Measurements from ENCODE around the gene CFAP74.

CFAP74 gene

DNA sequence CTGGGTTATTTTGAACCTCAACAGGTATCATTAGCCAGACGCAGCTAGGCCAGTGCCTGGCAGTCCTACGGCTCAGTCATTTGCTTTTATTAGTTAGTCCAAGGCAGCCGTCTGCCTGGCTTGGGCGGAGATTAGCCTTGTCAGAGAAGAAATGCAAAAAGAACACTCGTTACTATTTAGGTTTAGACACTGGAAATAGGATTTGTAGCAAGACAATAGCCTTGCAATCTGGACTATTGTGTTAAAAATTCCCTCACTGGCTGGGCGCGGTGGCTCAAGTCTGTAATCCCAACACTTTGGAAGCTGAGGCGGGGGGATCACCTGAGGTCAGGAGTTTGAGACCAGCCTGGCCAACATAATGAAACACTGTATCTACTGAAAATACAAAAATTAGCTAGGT, 35.7 kb upstream of the CFAP74 start:
- DNase-seq = no peak

DNA sequence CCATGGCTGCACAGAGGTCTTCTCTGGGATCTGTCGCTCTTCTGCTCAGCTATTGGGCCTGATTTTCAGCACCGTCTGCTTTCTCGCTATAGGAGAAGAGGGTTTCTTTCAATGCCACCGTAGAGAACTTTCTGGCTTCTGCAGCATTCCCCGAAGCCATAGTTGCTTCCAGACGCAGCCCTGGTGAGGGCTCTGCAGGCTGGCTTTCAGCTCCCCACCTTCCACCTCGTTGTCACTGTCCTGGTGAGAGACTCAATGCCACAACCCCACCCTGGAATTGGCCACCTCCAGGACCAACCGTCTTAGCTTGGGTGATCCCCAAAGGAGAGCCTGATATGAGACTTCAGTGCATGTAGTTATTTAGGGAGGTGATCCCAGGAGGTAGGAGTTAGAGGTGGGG, 34.6 kb upstream of the CFAP74 start:
- DNase-seq = no peak

DNA sequence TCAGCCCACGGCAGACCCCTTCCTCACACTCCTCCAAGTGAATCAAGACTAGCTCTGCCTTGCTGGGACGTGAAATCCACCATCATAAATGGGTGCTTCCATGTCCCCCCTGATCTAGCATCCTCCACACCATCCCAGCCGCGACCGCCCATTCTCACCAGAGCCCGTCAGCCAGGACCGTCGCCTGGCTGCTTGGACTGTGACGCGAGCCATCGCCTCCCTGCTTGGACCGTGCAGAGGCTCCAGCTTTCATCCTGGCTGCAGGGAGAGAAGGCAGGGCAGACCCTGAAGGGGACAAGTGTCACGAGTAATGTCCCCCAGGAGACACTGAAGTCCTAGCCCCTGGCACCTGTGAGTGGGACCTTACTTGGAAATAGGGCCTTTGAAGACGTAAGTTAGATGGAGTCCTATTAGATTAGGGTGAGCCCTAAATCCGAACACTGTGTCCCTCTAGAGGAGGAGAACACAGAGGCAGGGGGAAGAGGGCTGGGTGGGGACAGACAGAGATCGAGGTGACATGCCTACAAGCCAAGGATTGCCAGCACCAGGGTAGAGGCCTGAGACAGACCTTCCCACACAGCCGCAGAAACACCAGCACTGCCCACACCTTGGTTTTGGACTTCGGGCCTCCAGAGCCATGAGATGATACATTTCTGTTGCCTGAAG, 33.9 kb upstream of the CFAP74 start:
- DNase-seq = no peak

DNA sequence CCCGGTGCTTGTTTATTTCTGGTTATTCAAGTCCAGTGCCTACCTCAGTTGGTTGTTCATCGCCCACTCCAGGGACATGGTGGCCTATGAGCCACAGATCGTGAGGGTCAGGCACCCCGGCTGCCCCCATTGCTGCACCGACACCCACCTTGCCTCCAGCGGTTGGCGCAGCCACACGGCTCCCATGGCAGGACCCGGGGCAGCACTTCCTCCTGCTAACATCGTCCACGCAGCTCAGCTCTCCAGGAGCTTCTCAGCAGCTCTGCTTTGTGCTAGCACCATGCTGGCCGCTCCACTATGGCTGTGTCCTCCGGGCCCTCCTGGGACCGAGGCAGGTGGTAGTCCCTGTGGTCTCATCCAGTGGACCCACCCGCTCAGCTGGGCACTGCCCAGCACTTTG, 32.7 kb upstream of the CFAP74 start:
- DNase-seq = no peak

DNA sequence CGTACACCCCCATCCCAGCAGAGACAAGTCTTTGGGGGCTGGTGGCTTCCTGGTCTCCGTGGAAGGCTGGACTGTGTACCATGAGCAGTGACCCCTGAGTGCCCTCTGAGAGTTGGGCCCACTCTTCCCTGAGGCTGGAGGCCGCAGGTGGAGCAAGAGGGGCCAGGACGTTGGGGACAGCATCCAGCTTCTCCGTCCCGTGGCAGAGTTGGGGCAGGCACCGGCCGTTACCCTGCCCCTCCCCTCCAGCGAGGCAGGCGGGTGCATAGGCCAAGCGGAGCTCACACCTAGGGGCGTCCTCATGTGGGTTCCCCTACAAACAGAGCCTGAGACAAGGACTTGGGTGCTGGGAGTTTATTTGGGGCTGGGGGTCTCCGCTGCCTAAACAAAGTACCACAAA, 29.6 kb upstream of the CFAP74 start:
- no peak for DNase-seq

DNA sequence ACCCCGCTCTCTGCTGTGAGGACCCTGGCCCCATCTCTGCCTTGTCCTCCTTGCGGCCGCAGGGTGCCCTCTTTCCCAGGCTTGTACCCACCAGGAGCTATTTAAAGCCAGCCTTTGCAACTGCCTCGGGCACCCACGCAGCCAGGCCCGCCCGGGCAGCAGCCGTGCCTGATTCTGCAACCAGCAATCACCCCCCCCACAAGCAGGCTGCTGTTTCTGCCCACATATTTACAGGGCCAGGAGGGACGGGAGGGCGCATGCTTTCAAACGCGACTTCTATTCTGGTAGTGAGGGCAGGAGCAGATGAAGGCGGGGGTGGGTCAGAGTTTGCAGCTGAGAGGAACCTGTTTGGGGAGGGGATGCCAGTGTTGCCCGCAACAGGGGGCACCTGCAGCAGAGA, 29.2 kb upstream of the CFAP74 start:
- no peak for DNase-seq

DNA sequence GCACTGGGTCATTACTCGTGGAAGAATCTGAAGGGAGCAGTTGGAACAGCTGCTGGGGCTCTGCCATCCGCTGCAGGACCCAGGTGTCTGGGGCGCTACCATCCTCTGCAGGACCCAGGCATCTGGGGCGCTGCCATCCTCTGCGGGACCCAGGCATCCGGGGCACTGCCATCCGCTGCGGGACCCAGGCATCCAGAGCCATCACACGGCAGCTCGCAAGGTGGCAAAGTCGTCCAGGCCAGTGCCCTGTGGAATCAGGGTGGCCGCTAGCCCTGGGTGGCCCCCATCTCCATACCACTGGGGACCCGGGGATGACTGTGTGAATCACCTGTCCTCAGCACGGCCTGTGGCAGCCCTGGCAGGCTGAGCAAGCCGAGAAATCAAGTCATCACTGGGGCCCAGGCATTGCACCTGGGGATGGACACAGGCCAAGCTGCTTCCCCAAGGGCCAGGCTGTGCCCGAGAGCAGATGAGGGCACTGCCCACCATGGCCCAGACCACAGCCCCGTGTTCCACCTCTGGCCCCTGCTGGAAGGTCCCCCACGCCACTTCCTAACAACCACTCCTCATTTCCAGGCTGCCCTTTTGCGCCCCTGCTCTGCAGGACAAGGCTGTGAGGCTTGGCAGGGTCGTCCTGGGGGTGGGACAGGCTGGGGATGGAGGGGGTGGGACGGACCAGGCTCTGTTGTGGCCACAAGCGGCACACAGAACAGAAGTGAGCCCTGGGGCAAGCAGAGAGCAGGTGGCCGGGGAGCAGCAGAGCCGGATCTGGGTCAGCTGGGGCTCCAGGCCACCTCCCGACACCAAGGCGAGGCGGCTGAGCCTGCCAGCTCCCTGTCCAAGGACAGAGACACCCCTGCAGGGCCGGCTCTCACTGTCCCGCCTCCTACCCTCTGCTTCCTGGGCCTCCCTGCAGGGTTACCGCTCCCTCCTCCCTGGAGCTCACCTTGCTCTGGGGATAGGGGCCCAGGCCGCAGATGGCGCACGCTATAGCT, 28.3 kb upstream of the CFAP74 start:
- no peak for DNase-seq

DNA sequence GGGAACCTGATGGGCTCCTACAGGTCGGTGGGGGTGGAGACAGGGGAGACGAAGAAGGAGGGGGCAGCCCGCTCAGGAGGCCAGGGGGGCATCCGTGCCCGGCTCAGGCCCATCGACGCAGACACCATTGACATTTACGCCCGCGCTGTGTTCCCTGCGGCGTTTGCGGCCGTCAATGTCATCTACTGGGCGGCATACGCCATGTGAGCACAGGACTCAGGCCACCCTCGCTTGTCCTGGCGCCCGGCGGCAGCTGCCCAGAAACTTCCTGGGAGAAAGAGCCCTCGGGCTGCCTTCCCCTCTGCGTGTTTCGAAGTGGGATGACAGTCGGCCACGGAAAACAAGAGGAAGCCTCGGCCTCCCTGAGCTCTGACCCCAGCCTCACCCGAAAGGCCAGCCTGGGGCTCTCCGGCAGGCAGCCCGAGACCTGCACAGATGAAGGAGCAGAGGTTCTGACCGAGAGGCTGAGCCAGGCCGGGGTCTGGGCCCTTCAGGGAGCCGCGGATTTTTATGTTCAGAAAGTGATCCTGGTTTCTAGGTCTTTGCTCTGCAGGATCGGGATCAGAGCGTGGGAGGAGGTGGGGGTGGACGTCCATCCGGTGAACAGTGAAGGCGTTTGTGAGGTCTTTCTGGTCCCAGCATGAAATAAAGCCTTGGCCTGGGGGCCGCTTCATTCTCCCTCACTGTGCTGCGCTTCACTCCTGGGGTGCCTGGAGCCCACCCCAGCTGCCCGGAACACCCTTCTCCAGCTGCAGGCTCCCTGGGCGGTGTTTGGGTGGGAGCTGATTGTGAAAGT, 26.7 kb upstream of the CFAP74 start:
- DNase-seq = no peak

DNA sequence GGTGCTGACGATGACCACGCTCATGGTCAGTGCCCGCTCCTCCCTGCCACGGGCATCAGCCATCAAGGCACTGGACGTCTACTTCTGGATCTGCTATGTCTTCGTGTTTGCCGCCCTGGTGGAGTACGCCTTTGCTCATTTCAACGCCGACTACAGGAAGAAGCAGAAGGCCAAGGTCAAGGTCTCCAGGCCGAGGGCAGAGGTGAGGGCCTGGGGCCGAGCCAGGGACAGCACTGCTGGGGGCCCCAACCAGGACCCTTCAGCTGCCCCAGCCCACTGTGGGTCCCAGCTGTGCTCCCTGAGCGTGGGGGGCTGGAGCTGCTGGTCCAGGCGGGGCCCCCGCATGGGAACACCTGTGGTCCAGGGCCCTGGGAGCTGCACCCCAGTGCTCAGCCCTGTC, 26.0 kb upstream of the CFAP74 start:
- DNase-seq = no peak

DNA sequence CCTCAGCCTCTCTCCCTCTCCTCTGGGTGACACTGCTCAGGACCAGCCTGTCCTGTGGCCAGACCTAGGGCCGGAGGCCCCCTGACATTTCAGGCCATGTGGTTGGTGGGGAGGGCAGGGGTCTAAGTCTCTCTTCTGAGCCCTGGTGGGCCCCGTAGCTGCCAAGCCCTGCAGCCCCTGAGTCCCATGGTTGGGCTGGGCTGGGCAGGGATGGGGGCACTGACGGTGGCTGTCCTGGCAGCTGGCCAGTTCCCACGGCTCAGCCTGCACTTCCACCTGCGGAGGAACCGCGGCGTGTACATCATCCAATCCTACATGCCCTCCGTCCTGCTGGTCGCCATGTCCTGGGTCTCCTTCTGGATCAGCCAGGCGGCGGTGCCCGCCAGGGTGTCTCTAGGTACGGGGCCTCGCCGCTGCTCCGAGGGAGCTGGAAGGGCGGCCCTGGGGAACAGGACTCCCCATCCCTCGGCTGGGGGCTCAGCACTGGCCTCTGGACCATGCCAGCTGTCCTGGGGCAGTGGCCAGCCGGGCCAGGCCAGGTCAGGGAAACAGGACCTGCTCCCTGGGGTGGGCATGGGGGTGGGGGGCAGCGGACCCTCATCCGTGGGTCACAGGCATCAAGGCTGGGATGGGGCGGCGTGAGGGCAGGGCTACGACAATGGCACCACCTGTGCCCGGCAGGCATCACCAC, 25.4 kb upstream of the CFAP74 start:
- DNase-seq = no peak

DNA sequence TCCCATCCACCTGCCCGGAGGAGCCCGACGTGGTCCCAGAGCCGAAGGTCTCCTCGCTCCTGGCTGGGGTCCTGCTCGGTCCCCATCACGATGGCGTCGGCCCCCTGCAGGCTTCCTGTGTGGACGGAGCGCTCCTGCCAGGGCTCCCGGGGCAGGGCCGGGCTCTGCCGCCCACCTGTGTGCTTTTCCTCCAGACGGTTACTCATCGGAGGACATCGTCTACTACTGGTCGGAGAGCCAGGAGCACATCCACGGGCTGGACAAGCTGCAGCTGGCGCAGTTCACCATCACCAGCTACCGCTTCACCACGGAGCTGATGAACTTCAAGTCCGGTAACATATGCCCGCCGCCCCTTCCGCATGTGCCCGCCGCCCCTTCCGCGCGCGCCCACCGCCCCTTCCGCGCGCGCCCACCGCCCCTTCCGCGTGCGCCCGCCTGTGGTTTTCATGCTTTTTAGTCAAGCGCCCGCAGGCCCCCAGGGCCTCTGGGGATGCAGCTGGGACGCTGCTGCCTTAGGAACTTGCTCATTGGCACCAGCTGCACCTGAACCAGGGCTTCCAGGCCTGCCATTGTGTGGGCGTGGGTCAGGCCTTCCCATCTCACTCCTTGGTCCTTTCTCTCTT, 24.5 kb upstream of the CFAP74 start:
- no peak for DNase-seq

DNA sequence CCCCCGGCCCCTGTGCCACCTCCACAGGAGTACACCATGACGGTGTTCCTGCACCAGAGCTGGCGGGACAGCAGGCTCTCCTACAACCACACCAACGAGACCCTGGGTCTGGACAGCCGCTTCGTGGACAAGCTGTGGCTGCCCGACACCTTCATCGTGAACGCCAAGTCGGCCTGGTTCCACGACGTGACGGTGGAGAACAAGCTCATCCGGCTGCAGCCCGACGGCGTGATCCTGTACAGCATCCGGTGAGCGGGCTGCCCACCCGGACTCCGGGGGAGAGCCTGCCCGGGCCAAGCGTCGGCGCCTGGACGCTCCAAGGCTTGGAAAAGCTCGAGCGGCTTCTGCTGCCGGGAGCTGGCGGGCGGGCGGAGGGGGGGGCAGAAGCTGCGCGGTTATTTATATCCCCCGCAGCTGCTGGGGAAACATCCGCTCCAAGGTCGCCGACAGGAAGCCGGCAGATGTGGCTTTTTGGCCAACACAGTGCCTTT, 21.9 kb upstream of the CFAP74 start:
- no peak for DNase-seq

DNA sequence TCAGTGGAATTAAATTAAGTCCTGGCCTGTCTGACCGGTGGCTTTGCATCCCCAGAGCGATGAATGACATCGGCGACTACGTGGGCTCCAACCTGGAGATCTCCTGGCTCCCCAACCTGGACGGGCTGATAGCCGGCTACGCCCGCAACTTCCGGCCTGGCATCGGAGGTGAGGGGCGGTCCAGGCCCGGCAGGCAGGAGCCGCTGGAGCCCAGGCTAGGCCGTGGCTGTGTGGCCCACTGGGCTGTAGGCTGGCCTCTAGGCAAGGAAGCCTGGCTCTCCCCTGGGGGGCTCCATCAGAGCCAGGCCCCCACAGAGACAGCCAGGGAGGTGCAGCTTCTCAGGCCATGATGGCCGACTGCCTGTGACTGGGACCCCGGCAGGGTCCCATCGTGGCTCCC, 21.3 kb upstream of the CFAP74 start:
- DNase-seq = no peak

DNA sequence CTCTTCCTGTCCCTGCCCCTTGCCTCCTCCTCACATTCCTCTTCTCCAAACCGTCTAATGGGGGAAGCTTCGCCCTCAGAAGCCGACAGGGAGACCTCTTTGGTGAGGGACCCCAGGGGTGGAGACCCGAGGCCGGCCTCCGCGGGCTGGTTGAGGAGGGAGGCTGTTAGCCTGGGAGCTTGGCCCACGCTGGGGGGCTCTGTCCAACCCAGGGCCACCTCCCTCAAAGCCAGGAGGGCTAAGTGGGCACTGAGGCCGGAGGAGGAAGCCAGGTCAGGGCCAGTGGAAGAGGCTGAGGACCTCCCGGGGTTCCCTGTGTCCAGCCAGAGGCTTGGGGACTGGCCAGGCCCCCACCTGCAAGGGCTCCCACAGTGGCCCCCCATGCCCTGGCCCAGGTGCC, 20.9 kb upstream of the CFAP74 start:
- no peak for DNase-seq

DNA sequence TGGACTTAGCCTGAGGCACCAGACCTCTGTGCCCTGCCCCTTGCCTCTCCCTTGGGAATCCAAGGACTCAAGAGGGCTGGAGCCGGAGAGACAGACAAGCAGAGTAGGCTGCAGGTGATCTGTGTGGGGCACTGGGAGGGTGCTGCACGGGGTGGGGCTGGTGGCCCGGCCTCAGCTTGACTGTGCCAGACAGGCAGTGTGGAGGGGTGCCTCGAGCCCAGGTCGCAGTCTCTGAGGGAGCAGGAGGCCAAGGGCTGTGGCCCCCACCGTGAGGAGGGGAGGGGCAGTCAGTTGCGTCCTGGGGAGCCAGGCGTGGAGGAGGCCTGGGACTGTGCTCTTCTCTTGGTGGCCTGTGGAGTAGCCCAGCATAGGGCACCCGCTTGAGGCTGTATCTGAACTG, 19.6 kb upstream of the CFAP74 start:
- no peak for DNase-seq

DNA sequence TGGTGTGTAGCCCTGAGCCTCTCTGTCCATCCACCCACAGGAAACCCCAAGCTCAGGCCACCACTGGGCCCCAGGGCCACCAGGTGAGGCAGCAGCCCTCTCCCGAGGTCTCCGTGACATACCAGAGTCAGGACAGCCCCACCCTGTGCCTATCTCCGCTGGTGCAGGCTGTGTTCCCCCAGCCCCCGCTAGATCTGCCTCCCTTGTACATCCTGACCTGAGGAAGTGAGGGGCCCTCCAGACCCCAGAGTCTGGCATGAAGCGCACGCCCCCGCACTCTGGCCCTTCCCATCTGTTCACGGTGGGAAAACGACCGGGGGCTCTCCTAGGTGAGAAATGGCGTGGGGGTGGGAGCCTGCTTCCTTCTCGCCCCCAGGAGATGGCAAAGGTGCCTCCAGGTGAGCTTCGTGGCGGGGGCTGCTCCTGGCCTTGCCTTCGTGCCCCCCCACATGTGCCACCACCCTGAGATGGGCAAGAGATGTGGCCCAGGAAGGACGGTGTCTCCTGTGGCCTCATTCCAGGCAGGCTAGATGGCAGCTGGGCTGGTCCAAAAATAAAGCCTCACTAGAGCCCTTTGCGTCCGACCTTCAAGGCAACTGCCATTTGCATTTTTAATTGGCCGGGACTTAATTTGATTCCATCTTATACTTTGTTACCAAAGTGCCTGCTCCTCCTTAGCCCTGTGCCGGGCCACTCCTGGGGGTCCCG, 18.6 kb upstream of the CFAP74 start:
- DNase-seq = no peak

DNA sequence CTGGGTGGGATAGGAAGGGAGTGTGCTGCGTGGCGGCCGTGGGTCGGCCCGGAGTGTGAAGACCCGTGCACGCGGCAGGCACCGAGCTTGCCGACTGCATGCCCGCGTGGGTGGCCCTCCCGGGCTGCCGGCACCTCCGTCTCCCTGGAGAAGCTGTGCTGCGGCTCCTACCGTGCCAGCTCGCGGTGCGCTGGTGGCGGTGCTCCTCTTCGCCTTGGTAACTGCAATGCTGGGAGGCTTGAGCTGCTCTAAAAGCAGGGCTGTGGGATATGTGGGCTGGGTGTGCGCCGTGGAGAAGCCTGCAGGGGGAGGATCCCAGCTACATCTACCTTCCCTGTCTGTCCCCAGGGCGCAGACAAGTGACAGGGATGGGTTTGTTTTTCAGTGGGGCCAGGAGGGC, 18.0 kb upstream of the CFAP74 start:
- no peak for DNase-seq

DNA sequence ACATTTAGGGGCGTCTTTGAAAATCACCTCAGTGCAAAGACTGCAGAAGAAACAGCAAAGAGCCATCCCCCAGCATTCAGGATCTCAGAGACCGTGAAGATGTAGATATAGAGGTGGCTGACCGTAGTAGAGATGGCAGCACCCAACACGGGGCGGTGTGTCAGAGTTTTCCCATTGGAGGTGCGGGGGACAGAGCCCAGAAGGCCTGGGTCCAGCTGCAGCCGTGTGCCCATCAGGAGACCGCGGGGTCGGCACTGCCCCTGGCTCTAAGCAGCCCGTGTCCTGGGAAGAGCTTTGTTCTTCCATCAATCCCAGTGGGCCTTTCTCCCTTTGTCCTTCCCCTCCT, 16.7 kb upstream of the CFAP74 start:
- no peak for DNase-seq

DNA sequence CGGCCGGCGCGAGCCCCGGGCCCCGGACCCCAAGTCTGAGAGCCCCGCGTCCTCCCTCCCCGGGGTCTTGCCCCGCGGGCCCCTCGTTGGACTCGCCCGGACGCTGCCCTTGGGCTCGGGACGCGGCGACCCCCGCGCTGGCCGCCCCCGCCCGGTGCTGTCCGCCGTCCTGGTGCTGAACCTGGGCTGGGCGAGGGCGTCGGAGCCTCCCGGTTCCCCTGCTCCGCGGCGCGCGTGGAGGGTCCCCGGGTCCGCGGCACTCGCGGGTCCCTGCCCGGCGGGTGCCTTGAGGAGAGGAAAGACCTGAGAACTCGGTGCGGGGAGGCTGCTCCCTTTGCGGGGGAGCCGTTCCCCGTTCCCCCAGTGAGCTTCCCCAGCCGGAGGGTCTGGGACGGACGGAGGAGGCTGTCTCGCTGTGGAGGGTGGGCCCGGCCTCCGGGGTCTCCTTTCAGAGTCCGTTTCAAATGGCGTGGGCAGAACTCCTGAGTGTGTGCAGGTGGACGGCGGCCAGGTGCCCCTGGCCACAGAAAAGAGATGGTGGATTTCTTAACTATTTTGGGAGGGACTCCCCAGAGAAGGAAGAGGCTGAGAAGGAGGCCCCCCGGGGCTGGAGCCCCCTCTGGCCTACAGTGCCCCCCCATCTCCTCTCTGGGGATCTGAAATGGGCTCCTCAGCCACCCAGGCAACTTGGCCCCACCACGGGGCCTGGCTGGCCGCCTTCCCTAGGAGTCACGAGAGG, 16.2 kb upstream of the CFAP74 start:
- DNase-seq = no peak

DNA sequence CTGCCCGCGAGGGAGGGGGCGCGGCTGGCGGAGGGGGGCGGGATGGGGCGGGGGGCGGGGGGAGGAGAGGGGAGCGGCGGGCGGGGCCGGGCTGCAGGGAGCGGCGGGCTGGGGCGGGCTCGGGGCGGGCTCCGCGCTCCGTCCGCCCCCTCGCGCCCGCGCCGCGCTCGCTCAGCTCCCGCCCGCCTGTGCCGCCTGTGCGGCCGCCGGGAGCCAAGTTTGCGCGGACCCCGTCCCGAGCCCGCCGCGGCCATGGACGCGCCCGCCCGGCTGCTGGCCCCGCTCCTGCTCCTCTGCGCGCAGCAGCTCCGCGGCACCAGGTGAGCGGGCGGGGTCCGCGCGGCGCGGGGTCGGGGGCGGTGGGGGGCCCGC, 15.6 kb upstream of the CFAP74 start, which contains the start of gene GABRD:
Gene GABRD (plus strand): TSS at position 174 of the 372 bp plus-strand sequence. CDS start 79 bp downstream, at position 253.
- no peak for DNase-seq
